Right lobe of liver (tissue), 6 donors: ENCODE results near the gene SPOCD1. TPM values are rescaled to one million over a fixed set of nuclear protein-coding genes. Genes with fewer than 3 reads are reported as not detected.

Experiments used
- ATAC-seq, 4 donors: fragments of 200-7000 bp; cut with Tn5 transposase; one replicate each; pipeline ENCODE4 v1.9.1; 2020; ENCODE audit warnings: mild to moderate bottlenecking in 4 of 4, moderate library complexity in 4 of 4
- DNase-seq, 3 donors: peaks; one replicate each; pipeline ENCODE4 v3.0.0-alpha.2; 2020
- H3K27ac ChIP-seq, 3 donors: fragments of 200-600 bp; one replicate each; pipeline ENCODE4 v1.8.0; 2022
- H3K27me3 ChIP-seq, 2 donors: fragments of 200-600 bp; one replicate each; pipeline ENCODE4 v1.8.0; 2022
- H3K36me3 ChIP-seq, 4 donors: fragments of 200-600 bp; sonication (generic) in 1 of 4; one replicate each; pipeline versions ENCODE4 v1.5.1 to v1.8.0; 2017 to 2022; ENCODE audit warnings: control low read depth in 1 of 4
- H3K4me1 ChIP-seq, 4 donors: fragments of 200-600 bp; sonication (generic) in 1 of 4; one replicate each; pipeline versions ENCODE4 v1.5.1 to v1.8.0; 2017 to 2022; ENCODE audit warnings: control low read depth in 1 of 4
- H3K4me3 ChIP-seq, 3 donors: fragments of 200-600 bp; one replicate each; pipeline ENCODE4 v1.8.0; 2022
- H3K9me3 ChIP-seq, 4 donors: fragments of 200-600 bp; sonication (generic) in 1 of 4; one replicate each; pipeline versions ENCODE4 v1.5.1 to v1.8.0; 2017 to 2022; ENCODE audit warnings: control low read depth in 1 of 4
- CTCF ChIP-seq, 4 donors: fragments of 200-600 bp in 3 of 4; fragments of 450-650 bp in 1 of 4; IDR thresholded peaks; one replicate each; pipeline versions ENCODE4 v1.5.1 to v1.8.0; 2016 to 2022; ENCODE audit warnings: antibody characterized with exemption in 4 of 4, mild to moderate bottlenecking in 2 of 4
- POLR2A ChIP-seq: fragments of 450-650 bp; IDR thresholded peaks from one replicate; pipeline ENCODE4 v1.6.1; 2017; ENCODE audit warnings: antibody characterized with exemption, mild to moderate bottlenecking
- WGBS: methylation state at CpG from one replicate; pipeline ENCODE4 v1.1.6; 2018; ENCODE audit warnings: low coverage, low lambda C conversion rate; ENCODE audit not compliant: insufficient coverage; ENCODE audit errors: missing lambda C conversion rate; 5-methylcytosine and 5-hydroxymethylcytosine counted together
- intact Hi-C, 2 donors: fragments of 100-400 bp; cut with DNase I; formaldehyde crosslinking; loops; one replicate each; pipeline versions ENCODE4 v1.11.2 to v1.14.1; 2022
- total RNA-seq, 6 experiments: library from RNA; depleted of rRNA in 2 of 6; stranded (reverse); fragments of >200 nt in 2 of 6; fragmentation: NEBNext Ultra II Directional in 3 of 6; extraction: Animal tissue kit (Norgen Biotek cat#: 25700) in 3 of 6; gene quantifications; one replicate each; pipeline versions ENCODE4 v1.1.0 to v1.2.4, GENCODE V29; 2016 to 2023
- donor health status: DM: no; HTN: yes; CAD: no.
- donor health status: DM: no; HTN: no; CAD: no.
- donor health status: DM: no; HTN: no; CAD: no.
- donor health status: DM: no; HTN: yes; CAD: no.
- donor health status: DM: no; HTN: yes; CAD: no.

Gene SPOCD1
- total RNA-seq, 6 experiments from 2014 or later = 0.15 to 0.74 (median 0.36) TPM; not detected in 2

GRCh38 chr1:31774495-31774894, 41.3 kb downstream of the SPOCD1 start:
- no peaks in the 10 kb centered on the region for H3K9me3 ChIP-seq
- H3K4me1 ChIP-seq = peaks cover 0 to 8% (median 0%) of the 10 kb centered on the region in 4 donors
- H3K36me3 ChIP-seq = no peaks in the 10 kb centered on the region
- no peak overlapping the region for H3K27ac ChIP-seq
- H3K4me3 ChIP-seq = no peak overlapping the region
- DNase-seq (no peak), ATAC-seq (no peak)
- intact Hi-C loops = no loop called here
- WGBS = 50% methylated on average over 3 of the region's 3 CpGs
- H3K27me3 ChIP-seq = peaks cover 0 to 9% of the 10 kb centered on the region in 2 donors
- TF ChIP-seq CTCF (IDR thresholded peaks at IDR 0.05) (no peak), POLR2A (no peak)

- H3K27me3 ChIP-seq = peaks cover 0 to 12% of the 10 kb centered on the region in 2 donors
- no peak overlapping the region for H3K4me3 ChIP-seq
- no peaks in the 10 kb centered on the region for H3K9me3 ChIP-seq
- WGBS = 72% methylated on average over 5 of the region's 5 CpGs
- DNase-seq (no peak), ATAC-seq (no peak)
- no peak overlapping the region for H3K27ac ChIP-seq
- intact Hi-C loops = no loop called here
- no peaks in the 10 kb centered on the region for H3K36me3 ChIP-seq
- no peak for TF ChIP-seq CTCF (IDR thresholded peaks at IDR 0.05)
- no peak for TF ChIP-seq POLR2A
- peaks cover 0 to 8% (median 0%) of the 10 kb centered on the region in 4 donors for H3K4me1 ChIP-seq
Measured at GRCh38 chr1:31773861-31774260, 42.0 kb downstream of the SPOCD1 start.

- H3K4me3 ChIP-seq = no peak overlapping the region
- 0% methylated on average over 6 of the region's 49 CpGs for WGBS
- intact Hi-C loops = no loop called here
Measured at GRCh38 chr1:31772669-31773248, 43.1 kb downstream of the SPOCD1 start.

GRCh38 chr1:31771891-31772668, 43.7 kb downstream of the SPOCD1 start:
- 5% methylated on average over 11 of the region's 68 CpGs for WGBS
- DNase-seq = no peak
- Histone ChIP-seq H3K27me3 (peaks cover 0 to 14% of the 10 kb centered on the region in 2 donors), H3K4me1 (peaks cover 0 to 8% (median 0%) of the 10 kb centered on the region in 4 donors), H3K4me3 (no peak overlapping the region), H3K9me3 (no peaks in the 10 kb centered on the region), H3K27ac (no peak overlapping the region), H3K36me3 (no peaks in the 10 kb centered on the region)
- ATAC-seq = peak in 2 of 4 donors; percentile 13 to 28
- TF ChIP-seq POLR2A (no peak), CTCF (IDR thresholded peaks at IDR 0.05) (no peak)
- intact Hi-C loops = no loop called here

More at GRCh38 chr1:31772669-31773248, 43.1 kb downstream of the SPOCD1 start:
- no peaks in the 10 kb centered on the region for H3K9me3 ChIP-seq
- H3K27me3 ChIP-seq = peaks cover 0 to 14% of the 10 kb centered on the region in 2 donors
- TF ChIP-seq CTCF (IDR thresholded peaks at IDR 0.05) = no peak
- no peak for TF ChIP-seq POLR2A
- no peaks in the 10 kb centered on the region for H3K36me3 ChIP-seq
- DNase-seq = no peak
- ATAC-seq = no peak
- no peak overlapping the region for H3K27ac ChIP-seq
- H3K4me1 ChIP-seq = peaks cover 0 to 8% (median 0%) of the 10 kb centered on the region in 4 donors
